PC-9 (cell line): Measurements from ENCODE around the gene INSM2. TPM values are rescaled to one million over a fixed set of nuclear protein-coding genes. Genes with fewer than 3 reads are reported as not detected.

Experiments used
- BruUV-seq: library from RNA; stranded (reverse); fragments of 400-500 nt; replicated peaks from 2 replicates; lab custom pipeline; 2021; lab: Mats Ljungman, UMichigan
- CTCF ChIA-PET: fragments of 300-600 bp; sonication (Branson Sonifier 250); formaldehyde crosslinking; loops from one replicate; lab custom pipeline; 2022; ENCODE audit warnings: antibody characterized with exemption; lab: Charles Lee
- POLR2A ChIA-PET: fragments of 300-600 bp; sonication (Branson Sonifier 250); formaldehyde crosslinking; loops from one replicate; lab custom pipeline; 2022; ENCODE audit warnings: antibody characterized with exemption; ENCODE audit not compliant: unreplicated experiment; lab: Charles Lee
- DNase-seq, 2 experiments: peaks; one replicate each; pipeline versions ENCODE4 v3.0.0 to v3.0.0-alpha.2; 2015 to 2022; ENCODE audit warnings: mixed read lengths in 1 of 2
- H2AFZ ChIP-seq: fragments of 200-600 bp; sonication (generic); 2 replicates; pipeline ENCODE4 v1.8.1; 2017; ENCODE audit warnings: antibody characterized with exemption
- H3F3A ChIP-seq: fragments of 200-600 bp; sonication (generic); 2 replicates; pipeline ENCODE4 v1.8.1; 2017; ENCODE audit warnings: antibody characterized with exemption, mild to moderate bottlenecking, low read depth; ENCODE audit not compliant: insufficient read depth
- H3K27ac ChIP-seq: fragments of 200-600 bp; sonication (generic); 2 replicates; pipeline ENCODE4 v1.6.1; 2016; ENCODE audit warnings: mixed run types
- H3K27me3 ChIP-seq: fragments of 200-600 bp; sonication (generic); 2 replicates; pipeline ENCODE4 v1.6.1; 2016; ENCODE audit warnings: low read depth, mixed run types; ENCODE audit not compliant: insufficient read depth
- H3K36me3 ChIP-seq: fragments of 200-600 bp; sonication (generic); 2 replicates; pipeline ENCODE4 v1.6.1; 2016; ENCODE audit warnings: low read depth, mixed run types
- H3K4me1 ChIP-seq: fragments of 200-600 bp; sonication (generic); replicated peaks from 2 replicates; pipeline ENCODE4 v1.6.1; 2016; ENCODE audit warnings: mixed run types; ENCODE audit not compliant: insufficient read depth
- H3K4me2 ChIP-seq: fragments of 200-600 bp; sonication (generic); 2 replicates; pipeline ENCODE4 v1.6.1; 2017; ENCODE audit warnings: mixed run types
- H3K4me3 ChIP-seq: fragments of 200-600 bp; sonication (generic); 2 replicates; pipeline ENCODE4 v1.6.1; 2016; ENCODE audit warnings: mixed run types
- H3K79me2 ChIP-seq: fragments of 200-600 bp; sonication (generic); 2 replicates; pipeline ENCODE4 v1.6.1; 2017; ENCODE audit warnings: low read depth, mixed run types
- H3K9me2 ChIP-seq: fragments of 200-600 bp; sonication (generic); 2 replicates; pipeline ENCODE4 v1.8.1; 2017; ENCODE audit warnings: mild to moderate bottlenecking; ENCODE audit not compliant: insufficient read depth
- H3K9me3 ChIP-seq: fragments of 200-600 bp; sonication (generic); 2 replicates; pipeline ENCODE4 v1.8.1; 2016; ENCODE audit warnings: low read depth; ENCODE audit not compliant: insufficient read depth
- H4K20me1 ChIP-seq: fragments of 200-600 bp; sonication (generic); 2 replicates; pipeline ENCODE4 v1.8.1; 2017; ENCODE audit not compliant: insufficient read depth
- CTCF ChIP-seq: fragments of 200-600 bp; sonication (generic); conservative IDR thresholded peaks from 2 replicates; pipeline ENCODE4 v1.6.1; 2017; ENCODE audit warnings: mixed run types, antibody characterized with exemption, mild to moderate bottlenecking, moderate library complexity
- EZH2 ChIP-seq: fragments of 200-600 bp; sonication (generic); IDR thresholded peaks from 2 replicates; pipeline ENCODE4 v1.8.0; 2017; ENCODE audit warnings: antibody characterized with exemption, low read depth
- intact Hi-C: fragments of 100-400 bp; cut with micrococcal nuclease; formaldehyde crosslinking; loops from one replicate; pipeline ENCODE4 v1.10.0; 2022; ENCODE audit not compliant: unreplicated experiment
- total RNA-seq: library from RNA; stranded (reverse); gene quantifications from 2 replicates; pipeline ENCODE4 v1.2.3, GENCODE V29; 2021

INSM2 gene
- total RNA-seq, 1 experiment from 2014 or later, result not detected

DNA sequence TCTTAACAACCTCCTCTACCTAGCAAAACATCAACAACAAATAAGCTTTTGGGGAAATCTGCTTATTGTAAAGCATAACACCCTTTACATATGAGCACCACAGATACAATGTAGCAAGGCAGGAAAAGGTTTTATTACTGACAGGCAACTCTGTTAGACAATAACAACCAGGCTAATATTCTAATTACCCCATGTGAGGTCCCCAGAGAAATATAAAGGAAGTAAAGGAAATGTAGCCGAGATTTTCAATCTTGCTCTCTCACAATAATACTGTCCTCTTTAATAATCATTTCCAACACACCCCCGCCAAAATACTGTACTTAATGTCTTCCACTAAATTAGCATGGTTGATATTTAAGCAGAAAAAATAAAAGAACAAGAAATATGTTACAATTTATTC, 14.0 kb upstream of the INSM2 start:
- Histone ChIP-seq H3F3A (no peaks in the 10 kb centered on the region), H3K9me3 (no peaks in the 10 kb centered on the region), H3K4me1 (no peaks in the 10 kb centered on the region), H3K4me3 (no peak overlapping the region), H3K9me2 (no peaks in the 10 kb centered on the region), H4K20me1 (no peaks in the 10 kb centered on the region), H3K4me2 (no peak overlapping the region), H3K79me2 (no peaks in the 10 kb centered on the region), H3K36me3 (no peaks in the 10 kb centered on the region), H3K27me3 (no peaks in the 10 kb centered on the region), H2AFZ (no peak overlapping the region), H3K27ac (no peak overlapping the region)
- TF ChIP-seq EZH2 (no peak), CTCF (no peak)
- POLR2A ChIA-PET, result no interaction called here
- CTCF ChIA-PET, result no interaction called here
- no peak for DNase-seq
- intact Hi-C loops, result no loop called here
- BruUV-seq, result no TSS peak

- intact Hi-C loops, result no loop called here
- no peak overlapping the region for H3K4me3 ChIP-seq
- no peak for TF ChIP-seq CTCF
- TF ChIP-seq EZH2, result no peak
- no peaks in the 10 kb centered on the region for H3K36me3 ChIP-seq
- no peak overlapping the region for H2AFZ ChIP-seq
- H3K4me2 ChIP-seq, result no peak overlapping the region
- H3K27me3 ChIP-seq, result no peaks in the 10 kb centered on the region
- no peaks in the 10 kb centered on the region for H4K20me1 ChIP-seq
- no peak for DNase-seq
- H3K4me1 ChIP-seq, result no peaks in the 10 kb centered on the region
- POLR2A ChIA-PET, result no interaction called here
- no peaks in the 10 kb centered on the region for H3F3A ChIP-seq
- no peaks in the 10 kb centered on the region for H3K9me3 ChIP-seq
- H3K9me2 ChIP-seq, result no peaks in the 10 kb centered on the region
- CTCF ChIA-PET, result no interaction called here
- no TSS peak for BruUV-seq
- H3K79me2 ChIP-seq, result no peaks in the 10 kb centered on the region
- no peak overlapping the region for H3K27ac ChIP-seq
These were observed 8.3 kb upstream of the INSM2 start for GRCh38 chr14:35525695-35526094.

GRCh38 chr14:35526962-35527361, 7.0 kb upstream of the INSM2 start:
- Histone ChIP-seq H2AFZ (no peak overlapping the region), H3F3A (no peaks in the 10 kb centered on the region), H3K79me2 (no peaks in the 10 kb centered on the region), H3K27ac (no peak overlapping the region), H3K4me3 (no peak overlapping the region), H3K9me2 (no peaks in the 10 kb centered on the region), H4K20me1 (no peaks in the 10 kb centered on the region), H3K9me3 (no peaks in the 10 kb centered on the region), H3K27me3 (no peaks in the 10 kb centered on the region), H3K4me1 (no peaks in the 10 kb centered on the region), H3K4me2 (no peak overlapping the region), H3K36me3 (no peaks in the 10 kb centered on the region)
- BruUV-seq, result no TSS peak
- no peak for DNase-seq
- TF ChIP-seq CTCF (no peak), EZH2 (no peak)
- CTCF ChIA-PET, result no interaction called here
- POLR2A ChIA-PET, result no interaction called here
- intact Hi-C loops, result no loop called here
